Activated CD4-positive, alpha-beta T cell treated with anti-CD3 and anti-CD28 coated beads, Interleukin-2, amount 50 U/mL, for 24 hours (primary cell): Measurements from ENCODE around the gene OPRD1.

ENCODE experiments used
- DNase-seq, 2 donors: peaks; one replicate each; pipeline ENCODE4 v3.0.0-alpha.2; 2020; ENCODE audit warnings: low read depth in 1 of 2, low spot score in 1 of 2

Gene OPRD1

DNA sequence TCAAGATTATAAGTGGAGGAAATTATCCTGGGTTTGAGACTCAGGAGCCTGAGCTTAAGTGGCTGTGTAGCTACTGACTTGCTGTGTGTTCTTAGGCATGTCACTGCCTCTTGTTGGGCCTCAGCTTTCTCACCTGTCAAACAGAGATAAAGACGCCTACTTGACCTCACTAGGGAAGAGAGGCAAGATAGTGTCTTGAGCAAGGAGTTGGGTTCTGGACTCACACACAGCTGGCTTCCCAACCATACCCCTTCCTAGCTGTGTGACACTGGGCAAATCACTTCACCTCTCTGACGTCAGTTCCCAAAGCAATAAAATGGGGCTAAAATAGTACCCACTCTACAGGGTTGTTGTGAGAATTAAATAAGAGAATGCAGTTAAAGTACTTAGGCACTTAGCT, 90.8 kb downstream of the OPRD1 start:
- no peak for DNase-seq

DNA sequence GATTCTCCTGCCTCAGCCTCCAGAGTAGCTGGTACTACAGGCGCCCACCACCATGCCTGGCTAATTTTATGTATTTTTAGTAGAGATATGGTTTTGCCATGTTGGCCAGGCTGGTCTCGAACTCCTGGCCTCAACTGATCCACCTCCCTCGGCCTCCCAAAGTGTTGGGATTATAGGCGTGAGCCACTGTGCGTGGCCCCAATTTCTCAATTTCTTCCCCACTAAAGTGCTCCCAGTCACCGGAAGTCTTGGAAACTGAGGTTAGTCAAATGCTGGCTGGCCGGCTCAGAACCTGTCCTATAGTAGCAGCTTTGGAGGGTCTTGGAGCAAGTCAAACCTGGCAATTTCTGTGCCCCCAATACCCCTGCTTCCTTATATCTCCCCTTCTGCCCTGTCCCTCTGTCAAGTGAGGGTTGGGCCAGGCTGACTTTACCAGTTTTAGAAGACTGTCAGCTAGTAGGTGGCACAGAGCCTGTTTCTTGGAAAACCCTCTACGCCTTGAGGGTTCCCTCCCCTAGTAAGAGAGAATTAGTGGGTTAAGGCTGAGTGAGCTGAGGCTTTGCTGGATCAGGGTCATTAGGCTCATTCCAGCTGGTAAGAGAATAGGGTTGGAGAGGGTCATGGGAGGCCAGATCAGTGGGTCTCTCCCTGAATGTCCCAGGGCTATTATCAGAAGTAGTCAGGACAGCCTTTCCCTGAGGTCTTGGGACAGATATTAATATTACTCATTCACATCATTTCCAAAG, 94.1 kb downstream of the OPRD1 start:
- DNase-seq, result no peak

DNA sequence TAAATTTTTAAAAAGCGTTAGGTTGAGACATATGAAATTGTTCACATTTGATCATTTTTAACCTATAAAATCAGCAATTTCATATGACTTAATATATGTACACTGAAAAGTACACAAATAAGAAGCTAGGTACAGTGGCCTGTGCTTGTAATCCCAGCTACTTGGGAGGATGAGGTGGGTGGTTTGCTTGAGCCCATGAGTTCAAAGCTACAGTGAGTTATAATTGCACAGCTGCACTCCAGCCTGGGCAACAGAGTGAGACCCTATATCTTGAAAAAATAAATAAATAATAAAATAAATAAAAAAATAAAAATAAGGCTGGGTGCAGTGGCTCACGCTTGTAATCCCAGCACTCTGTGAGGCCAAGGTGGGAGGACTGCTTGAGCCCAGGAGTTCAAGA, 97.2 kb downstream of the OPRD1 start:
- no peak for DNase-seq

GRCh38 chr1:28910379-28911115, 98.6 kb downstream of the OPRD1 start:
- no peak for DNase-seq

DNA sequence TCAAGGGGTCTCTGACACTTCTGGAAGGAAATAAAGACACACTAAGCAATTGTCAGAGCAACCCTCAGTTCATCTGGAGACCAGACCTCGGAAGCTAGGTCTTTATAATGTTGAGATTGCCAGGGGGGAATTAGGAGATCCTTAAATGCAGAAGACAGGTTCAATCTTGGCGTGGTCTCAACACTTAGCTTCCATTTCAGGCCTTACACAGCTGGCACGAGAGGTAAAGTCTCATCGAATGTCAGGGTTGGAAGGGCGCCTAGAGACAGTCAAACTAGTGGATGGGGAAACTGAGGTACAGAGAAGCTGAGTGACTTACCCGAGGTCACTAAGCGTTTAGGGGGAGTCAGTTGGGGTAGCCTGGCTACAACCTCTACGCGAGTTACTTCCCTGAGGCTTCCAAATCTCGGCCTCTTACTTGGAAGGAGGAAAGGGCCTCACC, 101.8 kb downstream of the OPRD1 start:
- DNase-seq, result no peak

- peak; percentile 73 to 83 for DNase-seq
Measured at GRCh38 chr1:28914228-28915030, 102.5 kb downstream of the OPRD1 start, which contains the start of gene EPB41. Gene EPB41 (plus strand): TSS chr1:28914569. CDS start chr1:28987438, 72,869 bp downstream.

DNA sequence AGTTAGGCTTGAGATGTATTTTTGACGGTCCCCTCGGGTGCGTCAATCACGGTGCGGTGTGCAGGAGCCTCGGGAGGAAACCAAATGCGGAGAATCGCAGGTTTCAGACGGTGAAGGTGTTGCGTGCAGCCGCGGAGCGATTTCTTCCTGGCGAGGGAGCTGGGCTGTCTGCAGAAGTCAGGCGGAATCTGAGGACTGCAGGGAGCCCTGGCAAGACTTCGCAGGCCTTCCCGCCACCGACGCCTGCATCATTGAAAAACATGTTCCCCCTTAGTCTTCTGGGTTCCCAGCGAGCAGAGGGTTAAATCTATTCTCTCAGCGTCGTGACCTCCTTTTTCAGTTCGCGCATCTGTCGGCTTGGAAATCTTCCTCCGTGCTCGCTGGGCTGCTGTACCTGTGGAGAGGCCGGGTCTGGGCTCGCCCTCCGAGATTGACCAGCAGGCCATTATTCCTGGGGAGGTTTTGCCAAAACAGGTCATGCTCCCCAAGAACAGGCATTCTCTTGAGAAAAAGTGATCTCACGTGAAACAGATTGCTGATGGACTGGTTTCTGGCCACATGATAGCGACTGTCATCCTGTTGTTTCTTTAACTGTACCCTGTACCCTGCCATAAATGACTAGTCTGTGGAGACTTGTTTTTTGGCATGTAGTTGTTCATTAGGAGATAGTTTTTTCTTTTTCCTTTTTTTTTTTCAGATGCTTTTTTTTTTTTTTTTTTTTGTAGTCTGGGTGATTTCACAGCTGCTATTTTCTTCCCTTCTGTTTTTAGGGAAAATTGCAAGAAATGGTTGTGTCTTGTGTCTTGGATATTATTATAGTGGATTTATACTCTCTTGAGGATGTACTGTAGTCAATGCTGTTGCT, 103.3 kb downstream of the OPRD1 start:
- peak; percentile 14 to 27 for DNase-seq

DNA sequence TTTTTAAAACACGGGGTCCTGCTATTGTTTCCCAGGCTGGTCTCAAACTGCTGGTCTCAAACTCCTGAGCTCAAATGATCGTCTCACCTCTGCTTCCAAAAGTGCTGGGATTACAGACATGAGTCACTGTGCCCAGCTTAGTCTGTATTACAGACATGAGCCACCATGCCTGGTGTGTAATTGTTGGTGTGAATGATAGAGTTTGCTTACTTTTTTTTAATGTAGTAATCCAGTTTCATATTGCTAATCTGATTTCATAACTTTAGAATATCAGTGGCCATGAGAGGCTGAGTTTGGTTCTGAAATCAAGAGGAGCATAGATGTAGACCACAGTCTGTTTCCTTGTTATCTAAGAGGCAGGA, 105.8 kb downstream of the OPRD1 start:
- peak in 1 of 2 donors; percentile 33 for DNase-seq
